Activated CD4-positive, alpha-beta T cell treated with anti-CD3 and anti-CD28 coated beads, Interleukin-2, amount 10 ng/mL, durations not matched to agents 7 days and 5 days (primary cell): ENCODE measurements around the gene PPP1R14C. TPM values are rescaled to one million over a fixed set of nuclear protein-coding genes. Genes with fewer than 3 reads are reported as not detected.
"Not testable (repeated sequence)": the region's sequence is repeated elsewhere in the genome, so short reads cannot be mapped to it uniquely, and the experiment has no call there.

ENCODE experiments used
- CTCF ChIA-PET: fragments of 350-600 bp; sonication (Branson Sonifier 250); formaldehyde crosslinking; loops from one replicate; lab custom pipeline; 2021; ENCODE audit warnings: antibody characterized with exemption; lab: Charles Lee
- POLR2A ChIA-PET: fragments of 350-600 bp; sonication (Branson Sonifier 250); formaldehyde crosslinking; loops from one replicate; lab custom pipeline; 2021; ENCODE audit warnings: antibody characterized with exemption; lab: Charles Lee
- DNase-seq: peaks from one replicate; pipeline ENCODE4 v3.0.0-alpha.2; 2020
- H3K27ac Mint-ChIP-seq: one replicate; pipeline ENCODE4 v1.8.0; 2021; ENCODE audit warnings: mild to moderate bottlenecking, moderate library complexity, mixed read lengths
- H3K27me3 Mint-ChIP-seq: one replicate; pipeline ENCODE4 v1.8.0; 2021; ENCODE audit warnings: mixed read lengths
- H3K36me3 Mint-ChIP-seq: one replicate; pipeline ENCODE4 v1.8.0; 2021; ENCODE audit warnings: low read depth, mixed read lengths
- H3K4me1 Mint-ChIP-seq: one replicate; pipeline ENCODE4 v1.8.0; 2021; ENCODE audit warnings: mixed read lengths
- H3K4me3 Mint-ChIP-seq: one replicate; pipeline ENCODE4 v1.8.0; 2021; ENCODE audit warnings: mild to moderate bottlenecking, moderate library complexity, mixed read lengths
- H3K9me3 Mint-ChIP-seq: one replicate; pipeline ENCODE4 v1.8.0; 2021; ENCODE audit warnings: mixed read lengths
- total RNA-seq, 2 experiments: library from RNA; stranded (reverse); gene quantifications; one replicate each; pipeline ENCODE4 v1.2.3, GENCODE V29; 2021

The PPP1R14C gene
- total RNA-seq, 2 experiments from 2014 or later = not detected

DNA sequence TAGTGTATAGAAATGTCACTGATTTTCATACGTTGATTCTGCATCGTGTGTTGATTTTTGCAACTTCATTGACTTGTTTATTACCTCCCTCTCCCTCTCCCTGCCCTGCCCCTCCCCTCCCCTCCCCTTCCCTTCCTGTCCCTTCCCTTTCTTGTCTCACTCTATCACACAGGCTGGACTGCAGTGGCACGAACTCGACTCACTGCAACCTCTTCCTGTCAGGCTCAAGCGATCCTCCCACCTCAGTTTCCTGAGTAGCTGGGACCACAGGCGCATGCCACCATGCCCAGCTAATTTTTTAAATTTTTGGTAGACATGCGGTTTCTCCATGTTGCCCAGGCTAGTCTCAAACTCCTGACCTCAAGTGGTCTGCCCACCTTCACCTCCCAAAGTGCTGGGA lies 19.2 kb upstream of the PPP1R14C start:
- H3K9me3 Mint-ChIP-seq = no peaks in the 10 kb centered on the region
- no peak overlapping the region for H3K27ac Mint-ChIP-seq
- ChIA-PET CTCF (no interaction called here), POLR2A (no interaction called here)
- H3K36me3 Mint-ChIP-seq = no peaks in the 10 kb centered on the region
- DNase-seq = no peak
- H3K27me3 Mint-ChIP-seq = peaks cover 5% of the 10 kb centered on the region
- H3K4me3 Mint-ChIP-seq = no peak overlapping the region
- H3K4me1 Mint-ChIP-seq = peaks cover 6% of the 10 kb centered on the region

DNA sequence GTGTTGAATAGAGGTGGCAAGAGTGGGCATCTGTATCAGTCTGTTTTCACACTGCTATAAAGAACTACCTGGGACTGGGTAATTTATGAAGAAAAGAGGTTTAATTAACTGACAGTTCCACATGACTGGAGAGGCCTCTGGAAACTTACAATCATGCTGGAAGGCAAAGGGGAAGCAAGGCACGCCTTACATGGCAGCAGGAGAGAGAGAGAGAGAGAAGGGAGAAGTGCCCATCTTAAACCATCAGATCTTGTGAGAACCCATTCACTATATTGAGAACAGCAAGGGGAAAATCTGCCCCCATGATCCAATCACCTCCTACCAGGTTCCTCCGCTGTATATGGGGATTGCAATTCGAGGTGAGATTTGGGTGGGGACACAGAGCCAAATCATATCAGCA lies 18.6 kb upstream of the PPP1R14C start:
- POLR2A ChIA-PET = no interaction called here
- Mint-ChIP-seq H3K36me3 (no peaks in the 10 kb centered on the region), H3K4me1 (peaks cover 2% of the 10 kb centered on the region), H3K27ac (no peak overlapping the region), H3K4me3 (no peak overlapping the region), H3K27me3 (peaks cover 5% of the 10 kb centered on the region), H3K9me3 (no peaks in the 10 kb centered on the region)
- CTCF ChIA-PET = no interaction called here
- DNase-seq = no peak

DNA sequence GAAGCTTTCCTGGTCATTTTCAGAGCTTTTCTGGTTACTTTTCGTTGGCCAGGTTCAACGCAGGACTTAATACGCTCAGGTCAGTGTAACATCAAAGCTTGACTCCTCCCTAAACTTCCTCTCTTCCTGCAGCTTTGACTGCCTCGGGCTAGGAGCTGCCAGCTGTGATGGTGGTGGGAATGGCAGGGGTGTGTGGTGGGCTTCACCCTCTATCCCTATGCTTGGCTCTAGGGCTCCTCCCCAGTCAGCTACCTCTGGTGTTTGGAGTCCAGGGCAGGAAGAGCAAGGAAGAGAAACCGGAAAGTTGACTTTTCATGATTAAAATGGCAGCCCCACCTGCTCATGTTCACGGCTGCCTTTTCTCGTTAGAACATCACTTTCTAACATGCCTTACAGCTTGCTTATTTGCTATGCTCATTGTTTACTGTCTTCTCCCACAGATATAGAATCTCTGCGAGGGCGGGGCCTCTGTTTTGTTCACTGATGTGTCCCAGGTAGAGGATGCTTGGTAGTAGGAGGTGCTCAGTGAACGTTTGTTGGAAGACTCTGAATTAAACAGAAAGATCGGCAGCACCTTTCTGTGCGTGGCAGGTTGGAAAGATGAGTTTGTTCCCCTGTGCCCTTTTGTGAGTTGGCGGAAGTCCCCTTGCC lies 16.1 kb upstream of the PPP1R14C start:
- H3K4me3 Mint-ChIP-seq = no peak overlapping the region
- no peak for DNase-seq
- H3K27me3 Mint-ChIP-seq = peaks cover 12% of the 10 kb centered on the region
- no peaks in the 10 kb centered on the region for H3K36me3 Mint-ChIP-seq
- no peaks in the 10 kb centered on the region for H3K9me3 Mint-ChIP-seq
- H3K27ac Mint-ChIP-seq = no peak overlapping the region
- no peaks in the 10 kb centered on the region for H3K4me1 Mint-ChIP-seq
- CTCF ChIA-PET = interaction anchor here (0.6 kb wide), 2 partner anchors 119 to 575 kb away, joined by 3 read pairs; no protein-coding TSS in a partner anchor
- POLR2A ChIA-PET = no interaction called here

DNA sequence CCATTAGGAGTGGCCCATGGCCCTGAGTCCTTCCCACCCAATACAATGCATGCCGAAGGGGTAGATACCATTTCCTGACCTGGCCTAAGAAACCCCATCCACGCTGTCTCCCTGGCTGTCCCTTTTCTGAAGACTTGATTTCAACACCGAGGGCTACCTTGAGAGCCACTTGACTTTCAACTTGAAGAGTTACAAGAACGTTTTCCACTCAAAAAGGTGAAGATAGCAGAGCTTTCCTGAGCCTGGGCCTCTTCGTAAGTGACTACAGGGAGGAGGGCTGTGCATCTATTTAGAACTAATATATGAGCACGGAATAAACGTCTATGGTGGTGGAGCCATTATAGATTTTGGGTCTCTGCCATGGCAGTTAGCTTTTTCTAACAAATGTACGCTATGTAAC lies 14.4 kb upstream of the PPP1R14C start:
- no peaks in the 10 kb centered on the region for H3K4me1 Mint-ChIP-seq
- no peak overlapping the region for H3K4me3 Mint-ChIP-seq
- ChIA-PET CTCF (no interaction called here), POLR2A (no interaction called here)
- no peaks in the 10 kb centered on the region for H3K36me3 Mint-ChIP-seq
- DNase-seq = no peak
- no peak overlapping the region for H3K27ac Mint-ChIP-seq
- H3K27me3 Mint-ChIP-seq = peaks cover 7% of the 10 kb centered on the region
- no peaks in the 10 kb centered on the region for H3K9me3 Mint-ChIP-seq

DNA sequence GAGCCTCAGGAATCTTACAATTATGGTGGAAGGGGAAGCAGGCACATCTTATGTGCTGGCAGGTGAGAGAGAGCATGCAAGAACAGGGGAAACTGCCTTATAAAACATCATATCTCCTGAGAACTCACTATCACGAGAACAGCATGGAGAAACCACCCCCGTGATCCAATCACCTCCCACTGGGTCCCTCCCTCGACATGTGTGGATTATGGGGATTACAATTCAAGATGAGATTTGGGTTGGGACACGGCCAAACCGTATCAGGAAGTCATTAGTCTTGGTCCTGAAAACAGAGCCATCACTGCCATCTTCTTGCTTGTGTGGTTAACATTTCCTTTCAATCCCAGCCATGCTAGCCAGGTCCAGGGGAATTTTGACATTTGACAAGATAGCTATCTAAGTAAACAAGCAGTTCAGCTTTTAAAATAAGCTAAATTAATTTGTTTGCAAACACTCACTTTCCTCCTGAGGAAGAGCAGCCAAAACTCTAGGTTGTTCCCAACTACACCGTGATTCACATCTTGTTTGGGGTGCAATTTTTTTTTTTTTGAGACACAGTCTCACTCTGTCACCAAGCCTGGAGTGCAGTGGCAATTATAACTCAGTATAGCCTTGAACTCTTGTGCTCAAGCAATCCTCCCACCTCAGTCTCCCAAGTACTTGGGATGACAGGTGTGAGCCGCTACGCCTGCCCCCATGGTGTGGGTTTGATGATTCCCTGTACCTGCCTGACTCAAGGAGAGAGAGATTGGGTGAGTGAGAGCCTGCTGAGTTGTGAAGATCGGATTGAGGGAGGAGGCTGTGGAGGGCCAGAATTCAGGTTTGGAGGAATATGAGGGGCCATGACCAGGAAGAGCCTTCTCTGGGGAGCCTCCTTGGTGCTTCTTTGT lies 13.0 kb upstream of the PPP1R14C start:
- POLR2A ChIA-PET = no interaction called here
- Mint-ChIP-seq H3K27ac (no peak overlapping the region), H3K36me3 (no peaks in the 10 kb centered on the region), H3K27me3 (peaks cover 7% of the 10 kb centered on the region), H3K4me3 (no peak overlapping the region), H3K4me1 (no peaks in the 10 kb centered on the region), H3K9me3 (no peaks in the 10 kb centered on the region)
- DNase-seq = no peak
- CTCF ChIA-PET = no interaction called here

DNA sequence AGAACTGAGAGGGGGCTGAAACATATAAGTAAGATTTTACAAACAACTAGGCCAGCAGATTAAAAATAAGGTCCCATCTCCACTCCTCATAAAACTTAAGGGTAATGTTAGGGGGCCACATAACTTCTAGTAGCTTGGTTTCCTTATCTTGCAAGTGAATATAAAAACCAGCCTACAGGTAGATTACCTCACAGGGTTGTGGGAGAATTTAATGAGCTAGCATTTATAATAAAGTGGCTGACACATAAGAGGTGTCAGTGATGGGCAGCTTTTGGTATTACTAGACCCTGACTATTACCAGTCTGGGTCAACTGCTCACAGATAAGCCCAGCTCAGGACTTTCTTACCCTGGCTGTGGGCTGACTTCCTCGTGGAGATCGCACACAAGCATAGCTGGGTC lies 9.2 kb upstream of the PPP1R14C start:
- Mint-ChIP-seq H3K4me1 (no peaks in the 10 kb centered on the region), H3K9me3 (peaks cover 5% of the 10 kb centered on the region), H3K27me3 (peaks cover 20% of the 10 kb centered on the region), H3K36me3 (no peaks in the 10 kb centered on the region), H3K27ac (no peak overlapping the region), H3K4me3 (no peak overlapping the region)
- DNase-seq = no peak
- POLR2A ChIA-PET = no interaction called here
- CTCF ChIA-PET = no interaction called here

DNA sequence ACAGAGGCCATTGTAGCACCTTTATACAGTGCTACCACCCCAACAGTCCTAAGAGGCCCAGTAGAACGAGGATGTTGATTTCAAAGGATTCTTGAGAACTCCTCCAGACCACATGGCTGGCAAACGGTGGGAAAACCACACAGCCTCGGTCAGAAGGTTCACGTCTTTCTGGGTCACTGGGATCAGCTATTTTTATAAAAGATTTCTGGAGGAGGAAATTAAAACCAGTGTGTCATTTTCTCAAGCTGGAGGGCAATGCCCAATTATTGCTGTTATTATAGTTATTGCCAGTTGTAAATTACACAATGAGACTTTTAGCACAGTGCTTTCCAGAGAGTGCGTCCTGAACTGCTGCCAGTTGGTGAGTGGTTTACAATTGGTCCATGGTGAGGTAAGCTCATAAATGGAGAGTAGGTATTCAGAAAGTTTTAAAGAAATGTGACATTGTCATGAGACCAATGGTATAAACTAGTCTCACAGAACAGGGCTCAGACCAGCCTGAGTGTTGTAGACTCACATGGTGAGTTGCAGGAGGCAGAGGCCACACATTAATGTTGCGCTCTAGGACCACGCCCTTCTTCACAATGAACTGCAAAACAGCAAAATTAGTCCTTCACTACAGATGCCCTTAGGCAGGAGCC lies 8.4 kb upstream of the PPP1R14C start:
- H3K9me3 Mint-ChIP-seq = peaks cover 5% of the 10 kb centered on the region
- H3K27ac Mint-ChIP-seq = no peak overlapping the region
- no peak overlapping the region for H3K4me3 Mint-ChIP-seq
- no peaks in the 10 kb centered on the region for H3K36me3 Mint-ChIP-seq
- POLR2A ChIA-PET = no interaction called here
- peaks cover 25% of the 10 kb centered on the region for H3K27me3 Mint-ChIP-seq
- CTCF ChIA-PET = interaction anchor here (0.6 kb wide), 1 partner anchor 60 kb away, joined by 3 read pairs; no protein-coding TSS in a partner anchor
- H3K4me1 Mint-ChIP-seq = no peaks in the 10 kb centered on the region
- no peak for DNase-seq

DNA sequence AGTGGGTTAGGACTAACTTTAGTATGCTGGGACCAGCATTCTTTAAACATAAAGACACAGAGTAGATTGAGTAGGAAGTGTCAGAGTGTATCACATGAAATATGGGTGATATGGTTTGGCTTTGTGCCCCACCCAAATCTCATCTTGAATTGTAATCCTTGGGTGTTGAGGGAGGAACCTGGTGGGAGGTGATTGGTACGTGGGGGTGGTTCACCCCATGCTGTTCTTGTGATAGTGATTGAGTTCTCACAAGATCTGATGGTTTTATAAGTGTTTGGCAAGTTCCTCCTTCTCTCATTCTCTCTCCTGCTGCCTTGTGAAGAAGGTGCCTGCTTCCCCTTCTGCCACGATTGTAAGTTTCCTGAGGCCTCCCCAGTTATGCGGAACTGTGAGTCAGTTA lies 5.1 kb upstream of the PPP1R14C start:
- H3K27me3 Mint-ChIP-seq = peaks cover 47% of the 10 kb centered on the region
- POLR2A ChIA-PET, CTCF ChIA-PET: not testable (repeated sequence)

DNA sequence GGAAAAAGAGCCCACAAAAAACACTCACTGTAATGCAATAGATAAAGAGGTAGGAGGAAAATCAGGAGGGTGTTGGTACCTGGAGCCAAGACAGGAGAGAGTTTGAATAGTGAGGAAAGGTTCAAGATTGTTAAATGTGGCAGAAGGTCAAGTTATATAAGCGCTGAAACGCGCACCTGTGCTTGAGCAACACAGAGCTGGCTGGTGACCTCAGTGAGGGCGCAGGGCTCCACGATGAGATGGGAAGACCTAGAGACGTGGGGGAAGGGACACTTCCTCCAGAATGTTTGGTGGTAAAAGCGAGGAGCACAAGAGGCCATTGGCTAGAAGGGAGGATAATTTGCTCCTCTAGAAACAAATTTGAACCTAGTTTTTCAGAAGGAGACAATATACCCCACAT lies 4.2 kb upstream of the PPP1R14C start:
- H3K36me3 Mint-ChIP-seq = no peaks in the 10 kb centered on the region
- ChIA-PET POLR2A (no interaction called here), CTCF (interaction anchor here (0.6 to 0.9 kb wide), 2 partner anchors 394 to 1621 kb away, joined by 3 to 4 read pairs; no protein-coding TSS in a partner anchor)
- H3K27me3 Mint-ChIP-seq = peaks cover 49% of the 10 kb centered on the region
- H3K27ac Mint-ChIP-seq = no peak overlapping the region
- no peak overlapping the region for H3K4me3 Mint-ChIP-seq
- H3K4me1 Mint-ChIP-seq = peaks cover 6% of the 10 kb centered on the region
- H3K9me3 Mint-ChIP-seq = peaks cover 5% of the 10 kb centered on the region
- no peak for DNase-seq

More for the DNA sequence above, 5.1 kb upstream of the PPP1R14C start:
- not testable (repeated sequence) for H3K9me3 Mint-ChIP-seq, H3K36me3 Mint-ChIP-seq, H3K4me1 Mint-ChIP-seq, DNase-seq, H3K27ac Mint-ChIP-seq, H3K4me3 Mint-ChIP-seq

DNA sequence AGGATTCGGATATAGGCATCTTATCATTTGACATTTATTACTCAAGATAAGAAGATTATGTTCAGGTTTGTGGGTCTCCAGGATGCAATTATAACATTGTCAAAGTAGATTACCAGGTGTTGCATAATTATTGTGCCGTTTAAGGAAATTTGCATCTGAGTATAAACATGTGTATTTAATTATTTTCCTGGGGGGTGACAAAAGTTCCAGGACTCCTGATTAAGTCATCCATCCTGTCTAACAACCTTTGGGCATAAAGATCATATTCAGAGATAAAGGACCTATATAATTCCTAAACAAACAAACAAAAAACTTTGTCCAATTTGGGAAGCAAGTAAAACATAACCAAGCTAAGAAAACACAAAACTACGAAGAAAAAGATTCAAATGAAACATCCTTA lies 3.3 kb upstream of the PPP1R14C start:
- Mint-ChIP-seq H3K27ac (no peak overlapping the region), H3K4me3 (no peak overlapping the region), H3K4me1 (peaks cover 12% of the 10 kb centered on the region), H3K36me3 (no peaks in the 10 kb centered on the region), H3K9me3 (peaks cover 5% of the 10 kb centered on the region), H3K27me3 (peaks cover 58% of the 10 kb centered on the region)
- CTCF ChIA-PET = interaction anchor here (0.9 kb wide), 1 partner anchor 393 kb away, joined by 3 read pairs; no protein-coding TSS in a partner anchor
- no peak for DNase-seq
- POLR2A ChIA-PET = no interaction called here

DNA sequence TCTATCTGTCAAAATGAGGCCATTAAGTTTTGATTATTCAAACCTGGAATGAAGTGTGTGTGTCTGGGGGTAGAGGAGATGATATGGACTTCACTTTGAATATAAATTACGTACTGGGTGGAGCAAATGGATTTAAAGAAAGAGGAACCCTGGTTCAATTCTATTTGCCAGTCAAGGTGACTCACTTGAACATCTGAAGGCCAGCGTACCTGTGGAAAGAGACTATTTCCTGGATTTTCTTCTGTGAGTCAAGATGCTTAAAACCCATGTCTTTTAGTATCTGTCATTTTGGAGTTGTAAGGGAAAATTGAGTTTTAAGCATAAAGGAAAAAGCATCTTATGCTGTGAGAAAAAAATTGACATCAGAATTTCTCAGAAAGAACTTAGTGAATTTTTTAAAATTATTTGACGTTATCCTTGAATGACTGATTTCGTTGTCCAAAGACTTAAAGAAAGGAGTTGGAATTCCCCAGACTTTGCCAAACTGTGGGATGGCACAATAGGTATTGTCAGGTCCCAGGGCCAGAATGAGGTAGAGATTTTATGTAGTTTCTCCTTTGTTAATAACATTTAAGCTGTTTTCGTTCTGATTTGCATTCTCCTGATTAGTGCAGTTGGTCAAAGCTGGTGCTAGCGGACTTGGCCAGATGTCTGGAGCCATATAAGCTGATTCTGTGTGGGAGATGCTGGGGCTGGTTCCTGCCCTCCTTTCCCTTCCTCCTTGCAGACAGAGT lies 2.4 kb upstream of the PPP1R14C start:
- H3K9me3 Mint-ChIP-seq = peaks cover 5% of the 10 kb centered on the region
- peaks cover 12% of the 10 kb centered on the region for H3K4me1 Mint-ChIP-seq
- H3K36me3 Mint-ChIP-seq = no peaks in the 10 kb centered on the region
- no peak overlapping the region for H3K27ac Mint-ChIP-seq
- no peak overlapping the region for H3K4me3 Mint-ChIP-seq
- ChIA-PET CTCF (no interaction called here), POLR2A (no interaction called here)
- no peak for DNase-seq
- peaks cover 65% of the 10 kb centered on the region for H3K27me3 Mint-ChIP-seq

DNA sequence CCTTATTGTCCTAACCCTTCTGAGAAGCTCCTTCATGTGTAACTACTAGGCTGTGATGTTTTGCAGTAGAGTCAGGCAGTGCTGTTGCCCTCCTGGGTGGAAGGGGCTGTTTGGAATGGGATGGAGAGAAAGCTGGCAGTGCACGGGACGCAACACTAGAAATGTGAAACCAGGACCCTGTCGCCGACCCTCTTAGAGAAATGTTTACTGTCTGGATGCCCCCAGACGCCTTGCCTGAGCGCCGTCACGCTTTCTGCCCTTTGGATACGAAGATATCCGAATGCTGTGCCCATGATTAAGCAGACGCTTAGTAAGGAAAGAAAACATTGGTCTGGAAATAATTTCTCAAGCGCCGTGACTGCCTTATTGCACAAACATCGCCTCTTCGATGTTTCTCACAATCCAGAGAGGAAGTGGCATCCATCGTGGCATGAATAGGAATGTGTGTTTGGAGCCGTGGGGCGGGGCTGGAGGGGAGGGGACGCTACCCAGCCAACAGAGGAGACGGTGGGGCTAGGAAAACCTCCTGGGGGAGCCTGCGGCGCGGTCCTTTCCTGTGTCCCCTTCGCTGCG lies 661 bp upstream of the PPP1R14C start:
- H3K4me3 Mint-ChIP-seq = peak overlapping the region; percentile 29
- ChIA-PET POLR2A (no interaction called here), CTCF (interaction anchor here (0.6 kb wide), 1 partner anchor 517 kb away, joined by 4 read pairs; no protein-coding TSS in a partner anchor)
- H3K9me3 Mint-ChIP-seq = peaks cover 5% of the 10 kb centered on the region
- peaks cover 12% of the 10 kb centered on the region for H3K4me1 Mint-ChIP-seq
- H3K36me3 Mint-ChIP-seq = no peaks in the 10 kb centered on the region
- no peak overlapping the region for H3K27ac Mint-ChIP-seq
- H3K27me3 Mint-ChIP-seq = peaks cover 80% of the 10 kb centered on the region
- DNase-seq = no peak
